B cell (primary cell): Measurements from ENCODE around the gene SRGAP1. TPM values are rescaled to one million over a fixed set of nuclear protein-coding genes. Genes with fewer than 3 reads are reported as not detected.

Experiments
- ATAC-seq: fragments of 200-7000 bp; cut with Tn5 transposase; one replicate; pipeline ENCODE4 v1.10.0; 2021; ENCODE audit warnings: low read depth, mild to moderate bottlenecking, moderate number of reproducible peaks, moderate library complexity
- CTCF ChIA-PET: fragments of 350-600 bp; sonication (Branson Sonifier 250); formaldehyde crosslinking; loops from one replicate; lab custom pipeline; 2021; ENCODE audit warnings: antibody characterized with exemption, inconsistent platforms; lab: Charles Lee
- POLR2A ChIA-PET: fragments of 350-600 bp; sonication (Branson Sonifier 250); formaldehyde crosslinking; loops from one replicate; lab custom pipeline; 2021; ENCODE audit warnings: antibody characterized with exemption; lab: Charles Lee
- DNase-seq: peaks from one replicate; pipeline ENCODE4 v3.0.0; 2013
- H2AFZ ChIP-seq: 2 replicates; pipeline ENCODE4 v1.6.1; 2012; ENCODE audit warnings: mild to moderate bottlenecking, low read depth, low read length; ENCODE audit not compliant: insufficient read depth, poor library complexity, severe bottlenecking
- H3K27ac ChIP-seq, 2 donors: 1 replicate in 1 of 2; 2 replicates in 1 of 2; pipeline ENCODE4 v1.5.1; 2012 to 2013; ENCODE audit warnings: low read length in 2 of 2, mild to moderate bottlenecking in 2 of 2, moderate library complexity in 1 of 2
- H3K27me3 ChIP-seq, 4 experiments: fragments of 200-600 bp in 1 of 4; sonication (generic) in 1 of 4; replicated peaks in 1 of 4; 1 replicate in 2 of 4; 2 replicates in 2 of 4; pipeline versions ENCODE4 v1.6.1 to v1.7.0; 2013 to 2016; ENCODE audit warnings: low read length in 3 of 4, mild to moderate bottlenecking in 2 of 4, mixed read lengths in 1 of 4, moderate library complexity in 1 of 4; ENCODE audit not compliant: insufficient read depth in 4 of 4, control insufficient read depth in 3 of 4; ENCODE audit errors: control extremely low read depth in 1 of 4
- H3K36me3 ChIP-seq, 2 experiments: replicated peaks in 1 of 2; 1 replicate in 1 of 2; 2 replicates in 1 of 2; pipeline versions ENCODE4 v1.6.1 to v1.7.1; 2013; ENCODE audit warnings: low read length in 1 of 2; ENCODE audit not compliant: insufficient read depth in 2 of 2, control insufficient read depth in 1 of 2; ENCODE audit errors: control extremely low read depth in 1 of 2, extremely low read depth in 1 of 2
- H3K4me1 ChIP-seq, 2 donors: fragments of 200-600 bp in 1 of 2; sonication (generic) in 1 of 2; 1 replicate in 1 of 2; 2 replicates in 1 of 2; pipeline versions ENCODE4 v1.5.1 to v1.6.1; 2013 to 2017; ENCODE audit warnings: low read length in 2 of 2; ENCODE audit not compliant: control insufficient read depth in 2 of 2, insufficient read depth in 2 of 2
- H3K4me2 ChIP-seq: replicated peaks from 2 replicates; pipeline ENCODE3; 2012; ENCODE audit warnings: mild to moderate bottlenecking, low read depth, low read length; ENCODE audit not compliant: poor library complexity, severe bottlenecking
- H3K4me3 ChIP-seq, 5 experiments: fragments of 200-600 bp in 1 of 5; sonication (generic) in 1 of 5; 1 replicate in 3 of 5; 2 replicates in 2 of 5; pipeline versions ENCODE4 v1.5.1 to v1.7.0; 2011 to 2016; ENCODE audit warnings: low read length in 4 of 5, mild to moderate bottlenecking in 4 of 5, low read depth in 2 of 5, control low read depth in 1 of 5, moderate library complexity in 1 of 5; ENCODE audit not compliant: insufficient read depth in 1 of 5; ENCODE audit errors: control extremely low read depth in 1 of 5, extremely low read depth in 1 of 5
- H3K79me2 ChIP-seq: fragments of 200-600 bp; sonication (generic); one replicate; pipeline ENCODE4 v1.6.0; 2016; ENCODE audit warnings: low read length; ENCODE audit not compliant: control insufficient read depth, insufficient read depth
- H3K9ac ChIP-seq: fragments of 200-600 bp; sonication (generic); 2 replicates; pipeline ENCODE4 v1.6.1; 2017; ENCODE audit warnings: mild to moderate bottlenecking, low read length, moderate library complexity
- H3K9me3 ChIP-seq, 3 donors: one replicate each; pipeline versions ENCODE4 v1.6.1 to v1.7.1; 2013; ENCODE audit warnings: low read length in 2 of 3; ENCODE audit not compliant: control insufficient read depth in 2 of 3, insufficient read depth in 1 of 3; ENCODE audit errors: control extremely low read depth in 1 of 3
- H4K20me1 ChIP-seq: 2 replicates; pipeline ENCODE4 v1.6.0; 2012; ENCODE audit warnings: mild to moderate bottlenecking, low read length; ENCODE audit not compliant: insufficient read depth, control insufficient read depth, poor library complexity, severe bottlenecking
- H3K27ac Mint-ChIP-seq: one replicate; pipeline ENCODE4 v1.8.0; 2021; ENCODE audit warnings: mixed read lengths
- H3K27me3 Mint-ChIP-seq: one replicate; pipeline ENCODE4 v1.8.0; 2021; ENCODE audit warnings: mixed read lengths
- H3K4me1 Mint-ChIP-seq: one replicate; pipeline ENCODE4 v1.8.0; 2021; ENCODE audit warnings: mixed read lengths
- H3K4me3 Mint-ChIP-seq: one replicate; pipeline ENCODE4 v1.8.0; 2021; ENCODE audit warnings: mixed read lengths
- H3K9me3 Mint-ChIP-seq: one replicate; pipeline ENCODE4 v1.8.0; 2022; ENCODE audit warnings: mixed read lengths; ENCODE audit not compliant: insufficient read depth
- CTCF ChIP-seq: fragments of 200-600 bp; IDR thresholded peaks from one replicate; pipeline ENCODE4 v1.8.0; 2022; ENCODE audit warnings: antibody characterized with exemption, mild to moderate bottlenecking
- EZH2 ChIP-seq: IDR thresholded peaks from 2 replicates; pipeline ENCODE4 v1.6.1; 2012; ENCODE audit warnings: borderline replicate concordance, low read depth, mild to moderate bottlenecking, moderate library complexity, low read length; ENCODE audit not compliant: insufficient read depth, poor library complexity, severe bottlenecking
- WGBS: methylation state at CpG from one replicate; pipeline ENCODE4 v1.1.5; 2013; ENCODE audit warnings: missing lambda C conversion rate; ENCODE audit not compliant: insufficient coverage; 5-methylcytosine and 5-hydroxymethylcytosine counted together
- intact Hi-C: fragments of 100-400 bp; cut with micrococcal nuclease; formaldehyde crosslinking; loops from one replicate; pipeline ENCODE4 v1.10.0; 2022
- polyA plus RNA-seq: library from polyadenylated mRNA; depleted of rRNA; stranded (reverse); fragments of >200 nt; gene quantifications from 2 replicates; pipeline ENCODE4 v1.2.3, GENCODE V29; 2012
- total RNA-seq, 2 donors: library from RNA; stranded (reverse); fragments of 120-200 nt in 1 of 2; gene quantifications; 1 replicate in 1 of 2; 2 replicates in 1 of 2; pipeline versions ENCODE4 v1.2.3 to v1.2.4, GENCODE V29; 2013 to 2022

SRGAP1 gene
- total and polyA plus RNA-seq, 2 donors (not counting 1 experiment from before 2014, with no cell fraction given) = under 0.01 to 0.22 TPM

GRCh38 chr12:63862187-63862968 is 17.9 kb downstream of the SRGAP1 start:
- no peak for ATAC-seq
- POLR2A ChIA-PET = no interaction called here
- no peaks in the 10 kb centered on the region for H4K20me1 ChIP-seq
- 100% methylated on average over 3 of the region's 6 CpGs for WGBS
- Mint-ChIP-seq H3K4me1 (no peaks in the 10 kb centered on the region), H3K9me3 (no peaks in the 10 kb centered on the region), H3K27ac (no peak overlapping the region), H3K4me3 (no peak overlapping the region), H3K27me3 (no peaks in the 10 kb centered on the region)
- no peaks in the 10 kb centered on the region for H3K27me3 ChIP-seq
- no peak overlapping the region for H3K9ac ChIP-seq
- CTCF ChIA-PET = no interaction called here
- H3K4me3 ChIP-seq = no peak overlapping the region
- no peaks in the 10 kb centered on the region for H3K79me2 ChIP-seq
- no peak for TF ChIP-seq CTCF
- H3K36me3 ChIP-seq = no peaks in the 10 kb centered on the region
- H3K4me1 ChIP-seq = no peaks in the 10 kb centered on the region
- H2AFZ ChIP-seq = no peak overlapping the region
- intact Hi-C loops = no loop called here
- H3K27ac ChIP-seq = no peak overlapping the region
- H3K9me3 ChIP-seq = no peaks in the 10 kb centered on the region
- no peak for DNase-seq
- H3K4me2 ChIP-seq = no peak overlapping the region

- Histone ChIP-seq H3K27me3 (no peaks in the 10 kb centered on the region), H3K4me3 (no peak overlapping the region), H3K9ac (no peak overlapping the region), H3K79me2 (no peaks in the 10 kb centered on the region), H3K36me3 (no peaks in the 10 kb centered on the region), H2AFZ (no peak overlapping the region), H3K4me2 (no peak overlapping the region), H3K9me3 (no peaks in the 10 kb centered on the region), H4K20me1 (no peaks in the 10 kb centered on the region), H3K4me1 (no peaks in the 10 kb centered on the region), H3K27ac (no peak overlapping the region)
- 100% methylated on average over 1 of the region's 2 CpGs for WGBS
- ChIA-PET POLR2A (no interaction called here), CTCF (no interaction called here)
- intact Hi-C loops = no loop called here
- no peak for TF ChIP-seq EZH2
- no peak for TF ChIP-seq CTCF
- Mint-ChIP-seq H3K9me3 (no peaks in the 10 kb centered on the region), H3K27me3 (no peaks in the 10 kb centered on the region), H3K27ac (no peak overlapping the region), H3K4me3 (no peak overlapping the region), H3K4me1 (no peaks in the 10 kb centered on the region)
- no peak for ATAC-seq
- DNase-seq = no peak
Measured at GRCh38 chr12:63862969-63863230, 18.4 kb downstream of the SRGAP1 start.
